Activated T-cell treated with anti-CD3 and anti-CD28 coated beads, Interleukin-2, amount 50 U/mL, for 48 hours (primary cell): ENCODE results near the gene UBE2O.

ENCODE experiments used
- DNase-seq, 2 experiments: peaks; one replicate each; pipeline ENCODE4 v3.0.0-alpha.2; 2020

UBE2O gene

DNA sequence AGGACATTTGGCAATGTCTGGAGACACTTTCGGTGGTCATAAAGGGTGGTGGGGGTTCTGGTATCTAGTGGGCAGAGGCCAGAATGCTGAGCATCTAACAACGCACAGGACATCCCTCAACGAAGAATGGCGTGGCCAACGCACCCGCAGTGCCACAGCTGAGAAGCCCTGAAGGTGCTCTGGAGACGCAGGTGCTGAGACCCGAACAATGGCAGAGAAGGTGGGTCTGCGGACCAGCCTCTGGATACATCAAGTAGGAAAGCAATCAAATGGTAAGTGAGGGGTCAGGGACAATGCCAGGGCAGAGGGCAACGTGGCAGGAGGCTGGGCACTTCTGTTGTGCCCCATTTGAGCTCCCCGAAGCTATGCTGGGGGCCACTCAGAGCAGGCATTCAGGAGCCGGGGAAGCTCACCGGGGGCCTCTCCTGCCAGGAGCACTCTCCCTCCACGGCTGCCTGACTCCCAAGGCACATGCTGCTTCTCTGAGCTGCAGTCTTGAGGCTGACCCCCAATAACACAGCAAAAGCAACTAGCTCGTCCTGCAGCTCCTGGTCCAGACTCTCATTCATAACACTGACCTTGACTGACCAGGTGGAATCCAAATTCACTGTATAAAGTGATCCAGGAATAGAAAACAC lies 42.5 kb downstream of the UBE2O start:
- no peak for DNase-seq

DNA sequence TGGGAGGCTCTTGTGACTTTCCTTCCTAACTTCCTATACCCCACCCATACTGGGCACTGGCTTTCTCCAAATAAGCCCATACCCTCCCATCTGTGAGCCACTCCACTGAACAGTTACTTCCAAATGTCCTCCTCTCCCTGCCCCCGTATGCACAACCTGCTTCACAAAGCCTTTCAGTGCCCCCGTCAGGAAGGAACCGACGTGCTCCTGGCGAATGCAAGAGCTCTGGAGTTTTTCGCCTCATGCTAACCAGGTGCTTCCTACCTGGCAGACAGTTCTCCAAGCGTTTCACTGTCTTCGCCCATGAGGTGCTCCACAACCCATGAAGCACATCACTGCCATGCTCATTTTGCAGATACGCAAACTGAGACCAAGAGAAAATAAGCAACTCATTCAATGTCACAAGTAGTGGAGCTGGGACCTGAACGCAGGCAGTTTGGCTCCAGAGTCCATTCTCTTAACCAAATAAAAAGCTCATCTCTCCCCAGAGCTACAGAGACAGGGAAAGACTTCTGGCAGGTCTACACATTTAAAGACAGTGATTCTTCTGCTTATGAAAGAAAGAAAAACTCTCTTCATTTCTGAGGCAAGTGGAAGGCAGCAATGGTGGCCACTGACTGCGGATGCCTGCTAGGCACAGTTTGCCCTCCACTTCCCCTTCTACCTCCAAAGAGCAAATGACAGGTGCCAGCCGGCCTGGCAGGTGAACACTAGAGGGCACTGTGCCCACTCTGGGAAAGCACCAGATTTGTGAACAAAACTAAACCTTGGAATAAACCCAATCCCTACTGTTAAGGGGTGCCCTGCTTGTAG lies 44.7 kb downstream of the UBE2O start:
- peak; percentile 79 to 81 for DNase-seq

DNA sequence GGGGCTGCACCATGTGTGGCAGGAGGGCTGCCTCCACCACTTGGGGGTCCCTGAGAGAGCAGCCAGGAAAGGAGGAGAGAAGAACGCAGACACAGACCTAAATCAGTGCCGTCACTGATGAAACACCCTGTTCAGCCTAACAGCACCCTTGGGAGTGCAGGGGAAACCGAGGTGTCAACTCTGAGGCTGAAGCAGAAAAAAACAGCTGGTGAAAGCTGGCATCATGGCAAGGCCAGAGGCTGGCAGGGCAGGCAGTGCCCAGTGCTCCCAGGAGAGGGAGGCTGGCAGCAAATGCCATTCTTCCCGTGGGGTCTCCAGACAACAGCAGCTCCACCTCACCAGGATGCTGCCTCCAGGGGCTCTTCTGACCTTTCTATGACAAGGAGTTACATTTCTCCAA lies 45.4 kb downstream of the UBE2O start:
- DNase-seq = no peak

DNA sequence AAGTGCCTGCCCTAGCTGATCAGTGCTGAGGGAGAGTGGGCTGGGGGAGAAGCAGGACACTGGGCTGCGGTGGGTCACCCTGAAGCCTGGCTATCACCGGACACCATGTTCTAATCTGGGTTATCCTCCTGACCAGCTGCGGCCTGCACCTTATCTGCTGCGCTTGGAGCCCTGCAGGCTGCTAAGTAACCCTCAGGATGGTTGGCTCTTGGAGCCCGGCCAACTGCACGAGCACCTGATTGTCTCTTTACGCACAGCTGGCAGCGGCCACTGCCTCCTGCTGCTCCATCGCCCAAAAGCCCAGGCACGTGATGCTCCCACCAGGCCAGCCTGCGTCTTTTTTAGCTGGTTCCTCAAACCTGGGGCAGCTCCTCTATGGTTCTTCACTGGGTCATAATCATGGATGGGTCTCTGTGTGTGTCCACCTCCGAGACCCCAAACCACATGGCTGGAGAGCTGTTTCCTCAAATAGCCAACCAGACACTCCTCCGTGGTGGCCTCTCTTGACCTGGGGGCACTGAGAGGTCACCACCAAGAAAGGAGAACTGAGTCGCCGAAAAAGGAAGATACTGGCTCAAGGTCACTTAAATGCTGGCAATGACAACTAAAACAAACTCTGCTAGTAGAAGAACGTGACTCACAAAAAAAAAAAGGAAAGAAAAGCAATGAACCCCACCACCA lies 46.8 kb downstream of the UBE2O start:
- DNase-seq = no peak

DNA sequence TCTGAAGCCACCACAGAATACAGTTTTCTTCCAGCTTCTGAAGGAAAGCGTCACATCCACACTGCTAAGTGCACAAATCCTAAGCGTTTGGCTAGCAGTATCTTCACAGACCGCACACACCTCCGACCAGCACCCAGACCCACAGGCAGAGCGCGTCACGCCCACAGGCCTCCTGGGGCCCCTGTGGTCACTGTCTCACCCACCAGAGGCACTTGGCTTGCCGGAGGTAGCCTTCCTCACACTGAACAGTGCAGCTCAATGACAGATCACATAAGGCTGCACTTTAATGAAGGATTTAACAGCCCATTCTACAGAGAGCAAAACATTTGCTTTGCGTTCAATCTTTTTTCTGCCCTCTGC lies 47.4 kb downstream of the UBE2O start:
- no peak for DNase-seq

DNA sequence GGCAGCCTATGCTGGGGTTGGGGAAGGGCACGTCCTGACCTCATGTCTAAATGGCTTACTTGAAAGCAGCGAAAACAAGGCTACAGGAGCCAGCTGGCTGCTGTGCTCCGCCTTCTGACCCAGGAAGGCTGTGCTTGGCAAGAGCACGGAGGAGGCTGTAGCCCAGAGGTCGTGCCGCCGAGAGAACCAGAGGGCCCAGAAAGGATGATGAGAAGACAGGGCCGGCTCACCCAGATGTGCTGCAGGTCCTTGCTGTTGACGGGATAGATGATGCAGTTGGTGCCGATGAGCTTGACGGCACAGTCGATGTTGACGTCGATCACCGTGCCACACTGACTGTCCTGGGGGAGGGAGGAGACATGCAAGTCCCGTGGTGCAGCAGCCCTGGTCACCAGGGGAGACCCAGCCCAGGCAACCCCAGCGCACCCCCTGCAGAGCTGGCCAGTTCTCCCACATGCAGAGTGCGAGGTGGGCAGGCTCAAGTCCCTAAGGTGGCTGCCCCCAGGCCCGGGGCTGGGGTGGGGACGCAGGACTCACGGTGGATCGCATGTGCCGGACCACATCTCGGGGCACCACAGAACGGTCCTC lies 47.9 kb downstream of the UBE2O start:
- DNase-seq = no peak

DNA sequence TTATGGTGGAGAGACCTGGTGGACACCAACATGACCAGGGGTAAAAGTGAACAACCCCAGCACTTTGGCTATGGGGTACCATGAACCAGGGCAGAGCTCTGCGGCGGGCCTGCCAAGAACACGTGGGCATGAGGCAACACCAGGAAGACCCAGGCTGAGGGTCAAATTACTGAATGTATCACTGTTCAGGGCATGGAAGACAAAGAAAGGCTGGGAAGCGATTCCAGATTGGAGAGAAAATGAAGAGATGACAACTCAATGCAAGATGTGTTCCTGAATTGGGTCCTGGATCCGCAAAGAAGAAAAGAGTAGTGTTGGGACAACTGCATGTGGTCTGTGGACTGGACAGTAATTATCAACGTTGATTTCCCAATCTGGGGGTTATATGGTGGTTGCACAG lies 48.7 kb downstream of the UBE2O start:
- no peak for DNase-seq

DNA sequence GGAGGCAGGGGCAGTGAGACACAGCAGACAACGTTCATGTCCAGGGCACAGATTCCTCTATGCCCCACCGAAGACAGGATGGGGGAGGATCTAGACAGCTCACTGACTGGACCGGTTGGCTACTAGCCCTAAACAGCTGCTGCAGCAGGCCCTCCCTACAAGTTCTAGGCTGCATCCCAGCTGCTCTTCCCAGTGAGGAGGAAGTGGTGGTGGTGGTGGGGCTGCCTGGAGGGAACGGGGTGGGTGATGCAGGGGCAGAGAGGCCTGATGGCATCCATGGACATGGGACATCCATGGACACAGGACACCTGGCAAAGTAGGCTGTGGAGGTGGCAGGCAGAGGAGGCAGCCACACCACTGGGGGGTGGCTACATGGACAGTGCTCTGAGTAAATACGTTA lies 50.2 kb downstream of the UBE2O start:
- no peak for DNase-seq

DNA sequence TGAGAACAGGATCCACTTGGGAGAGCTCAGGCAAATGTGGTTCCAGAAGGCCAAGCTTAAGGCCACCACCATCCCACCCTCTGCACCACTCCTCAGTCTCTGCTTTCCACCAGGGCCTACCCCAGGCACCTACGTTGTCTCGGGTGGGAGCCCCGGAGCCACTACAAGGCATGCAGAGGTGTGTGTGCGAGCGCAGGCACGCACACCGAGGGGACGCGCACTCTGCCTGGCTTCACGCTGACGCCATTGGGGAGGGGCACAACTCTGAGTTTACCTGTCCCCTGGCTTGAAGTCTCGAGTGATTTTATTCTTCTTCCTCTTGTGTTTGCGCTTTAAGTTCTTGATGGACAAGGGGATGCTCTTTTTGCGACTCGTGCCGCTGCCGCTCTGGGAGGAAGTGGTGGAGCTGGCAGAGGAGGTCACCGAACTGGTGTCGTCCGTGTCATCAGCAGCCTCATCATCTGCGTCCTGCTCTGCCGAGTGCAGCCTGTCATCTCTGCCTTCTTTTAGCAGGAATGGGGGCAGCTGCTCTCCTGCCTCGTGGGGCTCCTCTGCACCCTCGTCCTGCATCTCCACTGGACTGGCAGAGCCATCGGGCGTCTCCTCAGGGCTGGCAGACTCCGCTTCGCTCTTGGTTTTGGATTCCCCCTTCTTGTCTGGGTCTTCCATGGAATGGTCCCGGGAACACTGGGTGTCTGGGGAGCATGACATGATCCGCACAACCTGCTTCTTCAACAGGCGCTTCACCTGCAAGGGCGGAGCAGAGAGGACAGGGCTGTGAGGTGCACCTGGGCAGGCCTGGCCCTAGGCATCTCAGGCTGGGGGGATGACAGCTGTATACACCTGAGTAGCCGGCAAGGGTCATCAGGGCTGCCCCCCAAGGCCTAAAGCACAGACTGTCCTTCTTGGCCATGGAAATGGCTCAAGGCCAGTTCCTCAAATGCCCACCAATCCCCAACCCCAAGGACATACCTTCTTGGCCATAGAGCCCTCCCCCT lies 53.5 kb downstream of the UBE2O start:
- no peak for DNase-seq

DNA sequence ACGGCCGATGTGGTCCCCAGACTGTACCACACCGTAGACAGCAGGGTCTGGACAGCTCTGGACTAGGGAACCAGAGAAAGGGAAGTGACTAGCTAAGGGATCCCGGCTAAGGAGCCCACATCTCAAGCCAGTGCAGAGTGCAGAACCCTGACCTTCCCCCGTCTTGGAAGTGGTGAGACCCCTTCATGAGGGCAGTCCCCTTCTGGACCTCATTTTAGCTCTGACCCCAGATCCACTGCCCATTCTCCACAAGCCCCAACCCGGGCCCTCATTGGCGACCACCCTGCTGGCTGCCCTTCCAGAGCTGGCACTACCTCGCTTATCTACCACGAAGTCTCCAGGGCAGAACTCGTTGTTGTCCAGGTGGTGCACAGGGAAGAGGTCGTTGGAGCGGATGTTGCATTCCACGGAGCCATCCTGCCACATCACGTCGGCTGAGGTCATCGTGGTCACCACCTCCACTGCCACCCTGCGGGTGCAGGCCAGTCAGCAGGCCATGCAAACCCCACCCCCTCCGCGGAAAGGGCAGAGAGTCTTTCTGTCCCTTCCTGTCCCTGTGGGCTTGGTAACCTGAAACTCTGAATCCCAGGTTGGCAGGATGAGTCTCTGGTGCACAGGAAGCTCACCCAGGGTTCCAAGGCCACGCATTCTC lies 54.3 kb downstream of the UBE2O start:
- no peak for DNase-seq

DNA sequence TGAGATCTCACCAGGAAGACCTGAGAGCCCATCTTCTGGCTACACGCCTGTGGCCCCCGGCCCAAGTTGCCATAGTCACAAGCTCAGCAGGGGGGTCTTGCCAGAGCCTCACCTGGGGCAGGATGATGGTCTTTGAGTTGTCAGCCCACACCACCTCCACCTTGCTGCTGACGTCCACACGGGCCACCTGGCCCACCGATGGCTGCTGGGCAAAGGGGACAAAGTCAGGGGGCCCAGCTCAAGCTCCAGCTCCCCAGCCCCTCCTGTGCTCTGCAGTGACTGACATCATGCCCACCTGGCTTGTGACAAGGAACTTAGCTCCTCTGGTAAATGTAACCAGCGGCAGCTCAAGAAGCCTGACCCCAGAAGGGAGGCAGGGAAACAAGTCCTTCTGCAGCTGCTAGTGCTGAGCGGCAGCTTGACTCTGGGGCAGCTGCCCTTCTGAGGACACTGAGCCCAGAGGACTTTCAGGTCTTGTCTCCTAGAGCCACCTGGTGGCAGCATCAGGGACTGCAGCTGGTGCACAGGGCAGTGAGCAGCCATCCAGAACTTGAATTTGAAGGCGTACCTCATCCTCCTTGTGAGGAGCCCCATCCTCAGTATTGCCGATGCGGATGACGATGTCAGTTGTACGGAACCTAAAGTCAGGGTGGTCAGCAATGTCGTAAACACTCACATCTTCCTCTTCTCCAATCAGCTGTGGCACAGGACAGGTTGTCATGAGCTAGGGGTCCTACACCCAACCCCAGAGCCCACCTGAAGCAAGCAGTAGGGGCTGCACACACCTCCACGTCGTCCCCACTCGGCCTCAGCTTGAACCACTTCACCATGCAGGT lies 55.0 kb downstream of the UBE2O start:
- peak; percentile 91 to 93 for DNase-seq

DNA sequence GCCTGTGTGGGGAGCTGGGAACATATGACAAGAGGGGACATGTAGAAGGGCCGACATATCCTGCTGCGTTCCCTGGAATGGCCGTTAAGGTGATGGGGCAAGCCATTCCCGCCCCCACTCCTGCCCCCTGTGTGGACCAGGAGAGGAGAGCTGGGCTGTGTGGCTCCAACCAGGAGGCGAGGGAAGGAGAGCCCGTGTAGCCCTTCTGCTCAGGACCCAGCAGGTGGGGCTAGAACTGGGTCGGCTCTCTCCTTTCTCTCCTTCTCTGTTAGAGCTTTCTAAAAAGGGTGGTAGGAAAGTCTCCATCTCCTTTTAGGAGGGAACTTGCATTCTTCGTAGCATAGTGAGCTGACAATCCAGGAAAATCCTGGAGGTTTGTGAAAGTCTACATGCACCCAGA lies 55.8 kb downstream of the UBE2O start:
- DNase-seq = no peak

DNA sequence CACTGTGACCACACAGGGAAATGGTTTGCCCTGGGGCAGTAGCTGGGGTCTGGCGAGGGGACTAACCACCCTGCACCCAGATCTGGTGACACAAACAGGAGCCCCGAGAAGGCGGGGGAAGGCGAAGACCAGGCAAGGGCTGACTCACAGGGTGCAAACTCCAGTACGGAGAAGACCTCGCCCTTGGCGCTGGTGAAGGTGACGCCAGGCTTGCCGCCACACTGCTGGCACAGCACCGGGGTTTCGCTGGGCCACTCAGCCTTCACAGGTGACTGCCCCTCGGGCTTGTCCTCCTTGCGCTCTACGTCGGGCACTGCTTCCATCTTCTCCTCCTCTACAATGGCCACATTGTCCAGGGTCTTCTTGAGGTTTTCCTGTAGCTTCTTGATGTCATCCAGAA lies 57.0 kb downstream of the UBE2O start:
- DNase-seq = no peak

DNA sequence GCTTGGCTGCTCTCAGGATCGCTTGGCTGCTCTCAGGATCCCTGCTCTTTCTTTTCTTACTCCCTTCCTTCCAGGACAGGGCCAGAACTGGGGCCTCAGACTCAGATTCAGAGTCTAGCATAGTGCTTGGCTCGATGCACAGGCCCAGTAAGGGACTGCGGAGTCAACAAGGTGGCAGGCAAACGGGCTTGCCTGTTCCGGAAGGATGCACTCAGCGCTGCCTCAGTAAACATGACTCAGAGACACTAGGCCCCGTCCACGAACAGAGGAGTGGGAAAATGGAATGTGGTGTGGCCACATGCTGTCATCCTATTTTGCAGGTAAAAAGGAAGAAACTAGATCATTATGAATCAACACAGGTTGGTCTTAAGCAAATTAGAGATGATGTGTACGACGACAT lies 58.8 kb downstream of the UBE2O start:
- no peak for DNase-seq

DNA sequence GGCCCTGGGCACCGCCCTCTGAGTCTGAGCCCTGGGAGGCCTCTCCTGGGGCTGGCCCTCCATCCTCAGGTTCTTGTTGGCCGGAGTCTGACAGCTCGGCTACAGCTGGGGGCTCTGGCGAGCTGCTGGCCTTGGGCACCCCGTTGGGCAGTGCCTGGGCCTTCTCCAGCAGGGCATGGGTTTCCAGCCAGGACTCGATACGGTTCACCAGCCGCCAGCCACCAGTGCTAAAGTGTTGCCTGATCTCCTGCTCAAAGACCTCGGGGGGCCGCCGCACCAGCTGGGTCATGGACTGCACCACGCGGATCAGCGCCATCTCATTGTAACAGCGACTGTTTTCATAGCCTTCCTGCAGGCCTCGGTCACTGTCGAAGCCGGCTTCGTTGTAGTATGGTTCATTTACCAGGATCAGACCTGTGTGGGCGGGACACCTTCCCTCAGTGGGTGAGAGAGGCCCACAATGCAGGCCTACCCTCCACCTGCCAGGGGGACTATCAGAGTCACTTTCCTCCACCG lies 61.7 kb downstream of the UBE2O start:
- no peak for DNase-seq

DNA sequence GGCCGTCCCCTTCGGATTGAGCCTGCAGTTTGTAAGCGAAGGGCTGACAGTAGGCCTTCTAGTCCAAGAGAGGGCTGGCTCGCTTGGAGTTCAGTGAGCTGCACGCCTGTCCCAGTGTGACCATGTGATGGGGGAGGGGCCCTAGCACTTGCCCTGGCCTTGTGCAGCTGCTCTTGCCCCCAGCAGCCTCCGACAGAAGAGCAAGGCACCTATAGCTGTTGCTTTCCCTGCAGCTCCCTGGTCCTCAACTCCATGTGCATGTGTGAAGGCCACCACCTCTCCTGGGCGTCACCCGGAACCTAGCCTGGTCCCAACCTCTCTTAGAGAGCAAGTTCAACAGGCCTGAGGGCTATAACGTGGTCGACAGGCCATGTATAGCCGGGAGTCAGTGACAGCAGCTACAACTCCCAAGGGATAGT lies 62.9 kb downstream of the UBE2O start:
- DNase-seq = no peak

DNA sequence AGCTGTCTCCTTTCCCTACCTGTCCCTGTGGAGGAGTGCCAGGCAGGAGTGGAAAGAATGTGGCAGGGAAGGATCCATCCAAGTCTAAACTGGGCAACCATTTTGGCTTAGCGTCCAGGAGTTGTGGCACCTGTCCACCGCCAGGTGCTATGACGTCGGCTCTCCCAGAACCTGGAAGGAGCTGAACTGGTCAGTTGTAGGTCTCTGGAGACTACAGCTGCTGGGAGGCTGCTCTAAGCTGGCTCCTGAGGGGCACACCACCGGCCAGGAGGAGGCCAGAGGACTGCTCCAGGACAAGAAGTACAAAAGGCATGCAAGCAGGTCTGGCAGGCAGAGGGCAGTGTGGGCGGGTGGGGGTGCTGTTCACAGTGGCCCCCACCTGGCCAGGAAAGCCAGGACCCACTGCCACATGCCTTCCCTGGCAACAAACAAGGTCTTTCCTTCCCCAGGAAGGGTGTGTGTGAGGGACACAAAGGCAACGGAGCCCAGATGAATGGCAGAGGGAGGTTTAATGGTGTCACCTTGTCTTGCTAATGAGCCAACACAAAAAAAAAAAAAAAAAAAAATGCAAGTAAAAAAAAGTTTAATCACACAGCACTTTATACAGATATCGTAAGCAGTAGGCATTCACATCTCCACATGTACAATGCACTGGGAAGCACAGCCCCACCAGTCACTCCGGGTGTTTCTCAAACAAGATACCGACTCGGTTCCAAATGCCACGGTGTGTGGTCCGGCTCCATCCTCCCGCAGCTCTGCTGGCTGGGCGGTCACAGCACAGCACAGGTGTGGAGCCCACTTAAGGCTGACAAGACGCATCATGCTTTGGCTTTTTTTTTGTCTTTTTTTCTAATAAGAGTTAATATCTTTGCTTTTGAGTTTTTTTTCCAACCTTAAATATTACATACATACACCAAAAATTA lies 63.7 kb downstream of the UBE2O start:
- no peak for DNase-seq

DNA sequence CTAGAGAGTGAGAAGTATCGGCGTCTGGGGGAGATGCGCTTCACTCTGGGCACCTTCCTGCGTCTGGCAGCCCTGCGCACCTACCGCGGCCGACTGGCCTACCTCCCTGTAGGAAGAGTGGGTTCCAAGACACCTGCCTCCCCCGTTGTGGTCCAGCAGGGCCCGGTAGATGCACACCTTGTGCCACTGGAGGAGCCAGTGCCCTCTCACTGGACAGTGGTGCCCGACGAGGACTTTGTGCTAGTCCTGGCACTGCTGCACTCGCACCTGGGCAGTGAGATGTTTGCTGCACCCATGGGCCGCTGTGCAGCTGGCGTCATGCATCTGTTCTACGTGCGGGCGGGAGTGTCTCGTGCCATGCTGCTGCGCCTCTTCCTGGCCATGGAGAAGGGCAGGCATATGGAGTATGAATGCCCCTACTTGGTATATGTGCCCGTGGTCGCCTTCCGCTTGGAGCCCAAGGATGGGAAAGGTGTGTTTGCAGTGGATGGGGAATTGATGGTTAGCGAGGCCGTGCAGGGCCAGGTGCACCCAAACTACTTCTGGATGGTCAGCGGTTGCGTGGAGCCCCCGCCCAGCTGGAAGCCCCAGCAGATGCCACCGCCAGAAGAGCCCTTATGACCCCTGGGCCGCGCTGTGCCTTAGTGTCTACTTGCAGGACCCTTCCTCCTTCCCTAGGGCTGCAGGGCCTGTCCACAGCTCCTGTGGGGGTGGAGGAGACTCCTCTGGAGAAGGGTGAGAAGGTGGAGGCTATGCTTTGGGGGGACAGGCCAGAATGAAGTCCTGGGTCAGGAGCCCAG lies 65.8 kb downstream of the UBE2O start:
- no peak for DNase-seq
